Kidney glomerular epithelial cell (primary cell): ENCODE data around the gene PPP6R2.
"Not testable (repeated sequence)": the region's sequence is repeated elsewhere in the genome, so short reads cannot be mapped to it uniquely, and the experiment has no call there.

Source experiments
- DNase-seq: peaks from one replicate; lab custom pipeline; 2025; lab: John Stamatoyannopoulos, UW

PPP6R2 gene

GRCh38 chr22:50425179-50425916 is 82.2 kb downstream of the PPP6R2 start:
- DNase-seq = peak; percentile 12

GRCh38 chr22:50432131-50432876 is 89.2 kb downstream of the PPP6R2 start:
- DNase-seq = no peak

- not testable (repeated sequence) for DNase-seq
These were observed 89.9 kb downstream of the PPP6R2 start for GRCh38 chr22:50432877-50433510.

- no peak for DNase-seq
These were observed 91.7 kb downstream of the PPP6R2 start for GRCh38 chr22:50434849-50435248.

GRCh38 chr22:50435291-50436014 is 92.3 kb downstream of the PPP6R2 start:
- DNase-seq = no peak

- no peak for DNase-seq
These were observed 93.1 kb downstream of the PPP6R2 start for GRCh38 chr22:50436015-50436830.

GRCh38 chr22:50436841-50437341 is 93.8 kb downstream of the PPP6R2 start:
- DNase-seq = no peak

GRCh38 chr22:50437511-50438304 is 94.6 kb downstream of the PPP6R2 start:
- no peak for DNase-seq

- DNase-seq = no peak
These were observed 95.5 kb downstream of the PPP6R2 start for GRCh38 chr22:50438305-50439275.

GRCh38 chr22:50439314-50439870 is 96.3 kb downstream of the PPP6R2 start:
- no peak for DNase-seq

- DNase-seq = no peak
These were observed 96.8 kb downstream of the PPP6R2 start for GRCh38 chr22:50439871-50440331.

GRCh38 chr22:50440544-50441249 is 97.6 kb downstream of the PPP6R2 start:
- DNase-seq = no peak

GRCh38 chr22:50441428-50441993 is 98.4 kb downstream of the PPP6R2 start:
- no peak for DNase-seq

- no peak for DNase-seq
These were observed 100.1 kb downstream of the PPP6R2 start for GRCh38 chr22:50443197-50443596.

- no peak for DNase-seq
These were observed 100.9 kb downstream of the PPP6R2 start for GRCh38 chr22:50443801-50444625.

GRCh38 chr22:50444663-50445062 is 101.5 kb downstream of the PPP6R2 start:
- DNase-seq = no peak
